NCI-H1436 (cell line): ENCODE results near the gene OR4K1.
"Not testable (repeated sequence)": the region's sequence is repeated elsewhere in the genome, so short reads cannot be mapped to it uniquely, and the experiment has no call there.

Source experiments
- DNase-seq: peaks from one replicate; lab custom pipeline; 2025; lab: John Stamatoyannopoulos, UW

OR4K1 gene

GRCh38 chr14:19930617-19931016 is at the start of gene OR4K1:
Gene OR4K1, plus strand, starts transcription at chr14:19930917. Its CDS starts 4,750 bp downstream, at chr14:19935667.
- DNase-seq, result no peak

- no peak for DNase-seq
These were observed 35.4 kb upstream of the OR4K1 start for GRCh38 chr14:19895282-19895681.

GRCh38 chr14:19900999-19901398 is 29.7 kb upstream of the OR4K1 start:
- DNase-seq, result no peak

GRCh38 chr14:19902409-19902808 is 28.3 kb upstream of the OR4K1 start:
- no peak for DNase-seq

GRCh38 chr14:19906665-19907064 is 24.1 kb upstream of the OR4K1 start:
- no peak for DNase-seq

GRCh38 chr14:19911114-19911513 is 19.6 kb upstream of the OR4K1 start:
- no peak for DNase-seq

GRCh38 chr14:19917243-19917642 is 13.5 kb upstream of the OR4K1 start:
- DNase-seq, result no peak

- DNase-seq, result no peak
These were observed 12.7 kb upstream of the OR4K1 start for GRCh38 chr14:19917955-19918518.

GRCh38 chr14:19918553-19919264 is 12.0 kb upstream of the OR4K1 start:
- no peak for DNase-seq

- no peak for DNase-seq
These were observed 10.6 kb upstream of the OR4K1 start, which contains the start of gene OR4K5 for GRCh38 chr14:19920021-19920657. Gene OR4K5, plus strand, starts transcription at chr14:19920607. Its CDS starts 0 bp downstream, at chr14:19920607.

- no peak for DNase-seq
These were observed 11.0 kb downstream of the OR4K1 start for GRCh38 chr14:19941668-19942067.

GRCh38 chr14:19947413-19948090 is 16.8 kb downstream of the OR4K1 start:
- no peak for DNase-seq

GRCh38 chr14:19949218-19949617 is 18.5 kb downstream of the OR4K1 start:
- no peak for DNase-seq

GRCh38 chr14:19969735-19970134 is 39.0 kb downstream of the OR4K1 start:
- DNase-seq, result not testable (repeated sequence)

- DNase-seq, result no peak
These were observed 44.1 kb downstream of the OR4K1 start for GRCh38 chr14:19974844-19975243.

GRCh38 chr14:19975291-19975690 is 44.6 kb downstream of the OR4K1 start, which contains the start of gene OR4K15:
Gene OR4K15, plus strand, starts transcription at chr14:19975591. Its CDS starts 0 bp downstream, at chr14:19975591.
- no peak for DNase-seq
